COLO829 (cell line): ENCODE data around the gene MYO6.
A peak's percentile ranks its signal among the peaks of the same experiment; 100 is the strongest.
"Not testable (repeated sequence)": the region's sequence is repeated elsewhere in the genome, so short reads cannot be mapped to it uniquely, and the experiment has no call there.

ENCODE experiments used
- DNase-seq: peaks from one replicate; pipeline ENCODE4 v3.0.0; 2012; ENCODE audit warnings: low spot score

Gene MYO6

GRCh38 chr6:75892384-75892783 is 143.3 kb downstream of the MYO6 start:
- no peak for DNase-seq

- DNase-seq, result peak; percentile 29
Observed at GRCh38 chr6:75893058-75893775, 144.2 kb downstream of the MYO6 start.

GRCh38 chr6:75893776-75894152 is 144.7 kb downstream of the MYO6 start:
- DNase-seq, result no peak

- no peak for DNase-seq
Observed at GRCh38 chr6:75896526-75896925, 147.5 kb downstream of the MYO6 start.

- not testable (repeated sequence) for DNase-seq
Observed at GRCh38 chr6:75900216-75900615, 151.2 kb downstream of the MYO6 start.

- DNase-seq, result not testable (repeated sequence)
Observed at GRCh38 chr6:75905129-75905528, 156.1 kb downstream of the MYO6 start.

- DNase-seq, result no peak
Observed at GRCh38 chr6:75906871-75907270, 157.8 kb downstream of the MYO6 start.

GRCh38 chr6:75907444-75907843 is 158.4 kb downstream of the MYO6 start:
- DNase-seq, result no peak

GRCh38 chr6:75913040-75913439 is 164.0 kb downstream of the MYO6 start:
- DNase-seq, result no peak

- DNase-seq, result no peak
Observed at GRCh38 chr6:75922226-75922625, 173.2 kb downstream of the MYO6 start.

- DNase-seq, result no peak
Observed at GRCh38 chr6:75926293-75927168, 177.5 kb downstream of the MYO6 start.

GRCh38 chr6:75931011-75931680 is 182.1 kb downstream of the MYO6 start:
- no peak for DNase-seq

GRCh38 chr6:75932067-75932466 is 183.0 kb downstream of the MYO6 start:
- DNase-seq, result peak; percentile 4

GRCh38 chr6:75933387-75933975 is 184.4 kb downstream of the MYO6 start:
- no peak for DNase-seq

- DNase-seq, result peak; percentile 70
Observed at GRCh38 chr6:75934643-75935472, 185.8 kb downstream of the MYO6 start.

GRCh38 chr6:75935473-75935793 is 186.4 kb downstream of the MYO6 start:
- DNase-seq, result no peak

GRCh38 chr6:75936682-75937081 is 187.6 kb downstream of the MYO6 start:
- DNase-seq, result no peak

- no peak for DNase-seq
Observed at GRCh38 chr6:75937846-75938245, 188.8 kb downstream of the MYO6 start.

- no peak for DNase-seq
Observed at GRCh38 chr6:75940564-75940963, 191.5 kb downstream of the MYO6 start.

- DNase-seq, result no peak
Observed at GRCh38 chr6:75941509-75941908, 192.5 kb downstream of the MYO6 start.

GRCh38 chr6:75943381-75943780 is 194.3 kb downstream of the MYO6 start:
- DNase-seq, result no peak
